ENCODE data around the gene CELA1.

CELA1 gene

DNA sequence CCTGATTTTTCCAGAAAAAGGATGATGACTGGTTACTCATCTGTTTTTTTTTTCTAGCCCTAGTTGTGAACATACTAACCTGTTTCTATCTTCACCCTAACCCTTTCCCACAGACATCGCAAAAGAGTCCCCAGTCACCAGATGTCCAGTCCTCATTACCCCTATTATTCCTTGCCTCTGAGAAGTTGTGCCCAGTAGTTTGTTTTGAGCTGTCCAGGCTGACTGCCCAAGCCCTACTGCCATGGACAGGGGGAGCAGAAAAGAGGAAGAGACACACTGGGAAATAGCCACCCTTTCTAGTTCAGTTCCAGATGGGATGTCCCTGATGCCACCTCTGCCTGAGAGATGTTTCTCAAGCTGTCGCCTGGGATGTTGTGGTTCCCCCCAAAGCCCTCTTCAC, 13.8 kb upstream of the CELA1 start:
- in situ Hi-C loops (cut with HindIII; ENCODE audit: low pct_ligation_motif_present, low sequenced_read_pairs) = no loop called here
- no peak for DNase-seq
- H3K4me3 ChIP-seq (ENCODE audit: low read depth, low read length) = no peak overlapping the region
- TF ChIP-seq, protein P1, sequence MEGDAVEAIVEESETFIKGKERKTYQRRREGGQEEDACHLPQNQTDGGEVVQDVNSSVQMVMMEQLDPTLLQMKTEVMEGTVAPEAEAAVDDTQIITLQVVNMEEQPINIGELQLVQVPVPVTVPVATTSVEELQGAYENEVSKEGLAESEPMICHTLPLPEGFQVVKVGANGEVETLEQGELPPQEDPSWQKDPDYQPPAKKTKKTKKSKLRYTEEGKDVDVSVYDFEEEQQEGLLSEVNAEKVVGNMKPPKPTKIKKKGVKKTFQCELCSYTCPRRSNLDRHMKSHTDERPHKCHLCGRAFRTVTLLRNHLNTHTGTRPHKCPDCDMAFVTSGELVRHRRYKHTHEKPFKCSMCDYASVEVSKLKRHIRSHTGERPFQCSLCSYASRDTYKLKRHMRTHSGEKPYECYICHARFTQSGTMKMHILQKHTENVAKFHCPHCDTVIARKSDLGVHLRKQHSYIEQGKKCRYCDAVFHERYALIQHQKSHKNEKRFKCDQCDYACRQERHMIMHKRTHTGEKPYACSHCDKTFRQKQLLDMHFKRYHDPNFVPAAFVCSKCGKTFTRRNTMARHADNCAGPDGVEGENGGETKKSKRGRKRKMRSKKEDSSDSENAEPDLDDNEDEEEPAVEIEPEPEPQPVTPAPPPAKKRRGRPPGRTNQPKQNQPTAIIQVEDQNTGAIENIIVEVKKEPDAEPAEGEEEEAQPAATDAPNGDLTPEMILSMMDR (IDR thresholded peaks at IDR 0.05; ENCODE audit: low read depth, low read length, missing control alignments) = no peak
- H3K27me3 ChIP-seq (replicated peaks) = no peaks in the 10 kb centered on the region
- H3K36me3 ChIP-seq (replicated peaks) = no peaks in the 10 kb centered on the region
- no peak overlapping the region for H3K27ac ChIP-seq

DNA sequence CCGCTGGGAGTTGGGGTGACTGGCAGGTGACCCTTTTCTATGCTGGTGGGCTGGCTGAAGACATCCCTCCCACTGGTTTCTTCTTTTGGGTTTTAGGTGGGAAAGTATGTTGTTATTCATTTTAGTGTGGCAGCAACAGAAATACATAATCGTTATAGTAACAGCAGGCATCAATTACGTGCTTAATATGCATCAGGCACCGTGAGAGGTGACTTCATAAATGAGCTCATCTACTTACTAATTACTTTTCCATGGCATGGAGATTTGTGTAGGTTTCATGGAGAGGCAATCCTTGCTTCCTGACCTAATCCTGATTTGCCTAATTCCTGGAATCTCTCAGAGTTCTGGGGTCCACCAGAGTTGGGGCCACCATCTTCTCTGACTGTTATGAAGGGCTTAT, 13.4 kb upstream of the CELA1 start:
- DNase-seq = no peak
- no peaks in the 10 kb centered on the region for H3K36me3 ChIP-seq (replicated peaks)
- in situ Hi-C loops (cut with HindIII; ENCODE audit: low pct_ligation_motif_present, low sequenced_read_pairs) = no loop called here

DNA sequence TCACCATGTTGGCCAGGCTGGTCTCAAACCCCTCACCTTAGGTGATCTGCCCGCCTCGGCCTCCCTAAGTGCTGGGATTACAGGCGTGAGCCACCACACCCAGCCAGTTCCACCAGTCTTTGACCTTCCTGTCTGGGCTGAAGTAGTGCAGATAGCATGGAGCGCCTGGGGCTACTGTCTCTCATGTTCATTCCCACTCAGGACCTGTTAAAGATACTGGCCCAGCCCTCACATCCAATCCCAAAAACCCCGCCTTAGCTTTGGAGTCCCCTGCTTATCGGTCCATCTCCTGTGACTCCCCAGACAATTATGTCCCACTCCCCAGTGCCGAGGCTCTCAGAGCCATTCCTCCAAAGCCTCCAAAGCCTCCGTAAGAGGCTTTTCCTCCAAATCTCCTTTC, 12.0 kb upstream of the CELA1 start:
- Histone ChIP-seq H3K36me3 (replicated peaks) (no peaks in the 10 kb centered on the region), H3K4me3 (ENCODE audit: low read depth, low read length) (no peak overlapping the region), H3K27me3 (replicated peaks) (no peaks in the 10 kb centered on the region), H3K27ac (no peak overlapping the region)
- in situ Hi-C loops (cut with HindIII; ENCODE audit: low pct_ligation_motif_present, low sequenced_read_pairs) = no loop called here
- DNase-seq = no peak
- TF ChIP-seq, protein P1 (IDR thresholded peaks at IDR 0.05; ENCODE audit: low read depth, low read length, missing control alignments) = no peak

More for the DNA sequence above, 13.4 kb upstream of the CELA1 start:
- no peak overlapping the region for H3K4me3 ChIP-seq (ENCODE audit: low read depth, low read length)
- TF ChIP-seq, protein P1 (IDR thresholded peaks at IDR 0.05; ENCODE audit: low read depth, low read length, missing control alignments) = no peak
- H3K27me3 ChIP-seq (replicated peaks) = no peaks in the 10 kb centered on the region
- H3K27ac ChIP-seq = no peak overlapping the region

DNA sequence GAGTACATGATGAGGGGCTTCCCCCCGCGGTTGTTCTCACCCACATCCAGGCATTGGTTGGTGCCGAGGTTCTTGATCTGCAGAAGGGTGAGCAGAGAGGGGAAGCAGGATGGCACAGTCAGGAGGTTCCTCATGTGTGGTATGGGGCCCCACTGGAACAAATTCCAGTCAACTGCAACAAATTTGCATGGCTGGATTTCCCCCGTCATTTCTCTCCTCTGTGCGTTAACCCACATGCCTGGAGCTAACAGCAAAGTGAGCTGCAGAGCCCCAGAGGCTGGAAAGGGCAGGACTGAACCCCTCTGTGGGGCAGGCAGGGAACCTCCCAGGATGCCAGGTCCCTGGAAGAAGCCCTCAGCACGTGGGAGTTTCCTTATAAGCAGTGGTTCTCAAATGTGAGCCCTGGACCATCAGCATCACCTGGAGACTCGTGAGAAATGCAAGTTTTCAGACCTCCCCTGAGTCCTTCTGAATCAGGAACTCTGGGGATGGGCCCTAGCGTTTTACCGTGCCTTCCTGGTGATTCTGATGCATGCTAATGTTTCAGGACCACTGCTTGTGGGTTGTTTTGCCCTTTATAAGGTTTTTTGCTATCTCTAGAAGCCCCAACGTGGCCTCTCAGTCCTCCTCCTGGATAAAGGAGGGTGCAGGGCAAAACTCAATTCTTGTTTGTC, 11.0 kb upstream of the CELA1 start:
- DNase-seq = no peak
- Histone ChIP-seq H3K27me3 (replicated peaks) (no peaks in the 10 kb centered on the region), H3K4me3 (ENCODE audit: low read depth, low read length) (no peak overlapping the region), H3K27ac (no peak overlapping the region), H3K36me3 (replicated peaks) (no peaks in the 10 kb centered on the region)
- in situ Hi-C loops (cut with HindIII; ENCODE audit: low pct_ligation_motif_present, low sequenced_read_pairs) = no loop called here
- TF ChIP-seq, protein P1 (IDR thresholded peaks at IDR 0.05; ENCODE audit: low read depth, low read length, missing control alignments) = no peak

DNA sequence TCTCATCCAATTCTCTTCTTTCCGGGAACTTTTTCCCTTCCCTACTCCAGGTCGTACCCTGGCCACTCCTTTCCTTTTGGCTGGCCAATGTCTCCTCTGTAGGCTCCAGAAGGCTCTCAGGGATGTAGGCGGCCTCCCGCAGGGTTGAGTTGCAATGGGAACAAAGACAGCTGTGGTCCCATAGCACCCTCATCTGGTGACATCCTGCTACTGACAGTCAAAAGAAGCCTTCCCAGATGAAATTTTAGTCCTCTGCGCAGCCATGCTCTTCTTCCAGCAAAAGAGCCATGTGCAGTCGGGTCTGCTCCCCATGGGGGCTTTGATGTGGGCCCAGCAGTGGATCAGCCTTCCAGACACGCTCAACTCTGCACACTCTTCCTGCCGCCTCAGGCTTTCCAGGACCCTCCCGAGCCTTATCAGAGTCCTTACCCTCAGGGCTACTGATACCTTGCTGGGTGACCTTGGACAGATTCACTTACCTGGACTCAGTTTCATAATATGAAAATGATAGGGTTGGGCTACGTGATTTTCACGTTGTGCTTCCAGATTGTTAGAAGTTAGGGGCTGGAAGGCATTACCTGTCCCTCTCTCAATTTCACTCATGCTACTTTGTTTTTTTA, 5.5 kb upstream of the CELA1 start:
- Histone ChIP-seq H3K27ac (no peak overlapping the region), H3K27me3 (replicated peaks) (no peaks in the 10 kb centered on the region), H3K36me3 (replicated peaks) (no peaks in the 10 kb centered on the region), H3K4me3 (ENCODE audit: low read depth, low read length) (no peak overlapping the region)
- peak; percentile 68 for DNase-seq
- in situ Hi-C loops (cut with HindIII; ENCODE audit: low pct_ligation_motif_present, low sequenced_read_pairs) = no loop called here
- TF ChIP-seq, protein P1 (IDR thresholded peaks at IDR 0.05; ENCODE audit: low read depth, low read length, missing control alignments) = peak; percentile 91
